ENCODE results near the gene ZNF140.
A peak's percentile ranks its signal among the peaks of the same experiment; 100 is the strongest.

The ZNF140 gene

DNA sequence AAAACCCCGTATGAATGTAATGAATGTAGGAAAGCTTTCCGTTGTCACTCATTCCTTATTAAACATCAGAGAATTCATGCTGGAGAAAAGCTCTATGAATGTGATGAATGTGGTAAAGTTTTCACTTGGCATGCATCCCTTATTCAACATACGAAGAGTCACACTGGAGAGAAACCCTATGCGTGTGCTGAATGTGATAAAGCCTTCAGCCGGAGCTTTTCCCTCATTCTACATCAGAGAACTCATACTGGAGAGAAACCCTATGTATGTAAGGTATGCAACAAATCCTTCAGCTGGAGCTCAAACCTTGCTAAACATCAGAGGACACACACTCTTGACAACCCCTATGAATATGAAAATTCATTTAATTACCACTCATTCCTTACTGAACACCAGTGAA, 25.5 kb downstream of the ZNF140 start:
- no peak overlapping the region for H3K27ac ChIP-seq
- TF ChIP-seq, protein P1, sequence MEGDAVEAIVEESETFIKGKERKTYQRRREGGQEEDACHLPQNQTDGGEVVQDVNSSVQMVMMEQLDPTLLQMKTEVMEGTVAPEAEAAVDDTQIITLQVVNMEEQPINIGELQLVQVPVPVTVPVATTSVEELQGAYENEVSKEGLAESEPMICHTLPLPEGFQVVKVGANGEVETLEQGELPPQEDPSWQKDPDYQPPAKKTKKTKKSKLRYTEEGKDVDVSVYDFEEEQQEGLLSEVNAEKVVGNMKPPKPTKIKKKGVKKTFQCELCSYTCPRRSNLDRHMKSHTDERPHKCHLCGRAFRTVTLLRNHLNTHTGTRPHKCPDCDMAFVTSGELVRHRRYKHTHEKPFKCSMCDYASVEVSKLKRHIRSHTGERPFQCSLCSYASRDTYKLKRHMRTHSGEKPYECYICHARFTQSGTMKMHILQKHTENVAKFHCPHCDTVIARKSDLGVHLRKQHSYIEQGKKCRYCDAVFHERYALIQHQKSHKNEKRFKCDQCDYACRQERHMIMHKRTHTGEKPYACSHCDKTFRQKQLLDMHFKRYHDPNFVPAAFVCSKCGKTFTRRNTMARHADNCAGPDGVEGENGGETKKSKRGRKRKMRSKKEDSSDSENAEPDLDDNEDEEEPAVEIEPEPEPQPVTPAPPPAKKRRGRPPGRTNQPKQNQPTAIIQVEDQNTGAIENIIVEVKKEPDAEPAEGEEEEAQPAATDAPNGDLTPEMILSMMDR (conservative IDR thresholded peaks at IDR 0.05): no peak

DNA sequence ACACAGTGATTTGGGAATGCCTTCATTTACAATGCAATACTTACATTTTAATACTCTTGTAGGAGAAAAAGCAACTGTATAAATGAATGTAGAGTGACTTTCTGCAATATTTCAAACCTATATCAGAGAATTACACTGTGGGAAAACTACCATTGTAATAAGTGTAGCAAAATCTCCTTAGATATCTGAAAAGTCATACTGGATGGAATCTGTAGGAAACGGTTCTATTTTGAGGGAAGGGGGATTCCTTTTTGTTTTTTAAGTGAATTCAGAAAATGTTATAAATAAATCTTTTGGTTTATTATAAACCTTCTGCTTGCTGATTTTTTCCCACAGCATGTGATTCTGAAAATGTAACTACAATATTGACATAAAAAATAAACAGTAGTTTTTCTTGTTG, 26.4 kb downstream of the ZNF140 start:
- TF ChIP-seq, protein P1 (conservative IDR thresholded peaks at IDR 0.05): no peak
- H3K27ac ChIP-seq: no peak overlapping the region

DNA sequence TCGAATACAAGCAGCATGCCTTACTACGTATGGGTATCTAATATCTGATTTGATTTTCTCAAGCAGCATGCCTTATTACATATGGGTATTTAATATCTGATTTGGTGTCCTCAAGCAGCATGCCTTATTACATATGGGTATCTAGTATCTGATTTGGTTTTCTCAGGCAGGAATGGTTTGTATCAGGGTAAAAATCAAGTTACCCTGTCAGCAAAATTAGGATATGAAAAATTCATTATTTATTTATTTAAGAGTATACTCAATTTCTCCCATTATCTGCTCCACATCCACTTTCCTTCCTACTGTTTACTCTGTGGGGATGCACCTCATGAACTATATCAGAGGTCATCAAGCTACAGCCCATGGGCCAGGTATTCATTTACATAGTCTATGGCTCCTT, 27.4 kb downstream of the ZNF140 start:
- H3K27ac ChIP-seq: no peak overlapping the region
- TF ChIP-seq, protein P1 (conservative IDR thresholded peaks at IDR 0.05): no peak

DNA sequence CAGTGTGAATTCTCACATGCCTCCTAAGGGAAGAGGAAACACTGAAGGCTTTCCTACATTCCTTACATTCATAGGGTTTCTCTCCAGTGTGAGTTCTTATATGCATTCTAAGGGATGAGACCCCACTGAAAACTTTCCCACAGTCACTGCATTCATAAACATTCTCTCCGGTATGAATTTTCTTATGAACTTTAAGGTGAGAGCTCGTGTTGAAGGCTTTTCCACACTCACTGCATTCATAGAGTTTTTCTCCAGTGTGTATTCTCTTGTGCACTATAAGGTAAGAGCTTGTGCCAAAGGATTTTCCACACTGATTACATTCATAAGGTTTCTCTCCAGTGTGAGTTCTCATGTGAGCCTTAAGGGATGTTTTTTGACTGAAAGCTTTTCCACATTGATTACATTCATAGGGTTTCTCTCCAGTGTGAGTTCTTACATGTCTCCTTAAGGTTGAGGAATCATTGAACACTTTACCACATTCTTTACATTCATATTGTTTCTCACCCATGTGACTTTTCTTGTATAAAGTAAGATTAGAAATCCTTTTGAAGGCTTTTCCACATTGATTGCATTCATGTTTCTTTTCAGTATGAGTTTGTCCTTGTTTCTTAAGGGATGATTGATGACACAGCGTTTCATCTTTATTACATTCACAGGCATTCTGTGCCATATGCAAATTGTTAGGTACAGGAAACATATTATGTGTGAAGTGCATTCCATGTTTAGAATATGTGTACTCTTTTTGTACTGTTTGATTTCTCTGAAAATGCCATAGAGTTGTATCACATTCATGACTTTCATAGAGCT, 39.9 kb downstream of the ZNF140 start:
- TF ChIP-seq, protein P1 (conservative IDR thresholded peaks at IDR 0.05): no peak

DNA sequence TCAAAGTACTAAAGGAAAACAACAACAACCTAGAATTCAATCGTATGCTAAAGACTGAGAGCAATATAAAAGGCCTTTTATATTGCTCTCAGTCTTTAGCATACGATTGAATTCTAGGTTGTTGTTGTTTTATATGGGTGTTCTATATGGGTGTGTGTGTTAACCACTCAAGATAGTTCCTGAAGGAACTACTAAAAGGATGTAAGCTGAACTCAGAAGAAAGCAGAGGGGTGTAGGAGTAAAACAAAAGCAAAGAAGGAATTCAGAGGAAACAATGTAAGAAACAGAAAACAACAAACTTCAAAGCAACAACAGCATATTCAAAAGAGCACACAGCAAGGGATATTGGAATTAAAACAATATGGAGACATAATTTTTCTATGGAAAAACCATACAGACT, 44.0 kb downstream of the ZNF140 start:
- H3K27ac ChIP-seq: no peak overlapping the region
- TF ChIP-seq, protein P1 (conservative IDR thresholded peaks at IDR 0.05): no peak

More for the DNA sequence above, 39.9 kb downstream of the ZNF140 start:
- no peak overlapping the region for H3K27ac ChIP-seq

DNA sequence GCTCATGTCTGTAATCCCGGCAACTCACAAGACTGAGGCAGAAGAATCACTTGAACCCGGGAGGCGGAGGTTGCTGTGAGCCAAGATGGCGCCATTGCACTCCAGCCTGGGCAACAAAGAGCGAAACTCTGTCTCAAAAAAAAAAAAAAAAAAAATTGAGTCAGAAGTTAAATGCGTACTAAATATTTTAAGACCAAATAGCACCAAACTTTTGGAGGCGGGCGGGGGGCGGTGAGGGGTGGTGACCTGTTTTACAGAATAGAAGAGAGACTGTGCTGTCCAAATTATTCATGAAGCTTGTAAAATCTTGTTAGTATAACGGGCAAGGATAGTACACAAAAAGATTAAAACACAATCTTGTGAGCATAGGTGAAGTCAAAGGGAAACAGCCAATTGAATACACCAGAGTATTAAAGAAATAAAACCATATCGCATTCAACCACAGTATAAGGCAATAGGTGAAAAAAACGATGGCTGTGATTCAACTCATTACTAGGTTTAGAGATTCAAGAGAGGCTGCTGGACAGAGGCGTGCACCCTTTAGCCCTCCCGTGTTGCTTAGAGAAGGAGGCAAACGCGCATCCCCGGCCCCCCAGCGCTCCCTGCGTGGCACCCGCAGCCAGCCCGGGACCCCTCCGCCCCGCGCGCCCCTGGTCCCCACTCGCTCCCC, 48.8 kb downstream of the ZNF140 start:
- H3K27ac ChIP-seq: peak overlapping the region; percentile 90
- TF ChIP-seq, protein P1 (conservative IDR thresholded peaks at IDR 0.05): no peak

DNA sequence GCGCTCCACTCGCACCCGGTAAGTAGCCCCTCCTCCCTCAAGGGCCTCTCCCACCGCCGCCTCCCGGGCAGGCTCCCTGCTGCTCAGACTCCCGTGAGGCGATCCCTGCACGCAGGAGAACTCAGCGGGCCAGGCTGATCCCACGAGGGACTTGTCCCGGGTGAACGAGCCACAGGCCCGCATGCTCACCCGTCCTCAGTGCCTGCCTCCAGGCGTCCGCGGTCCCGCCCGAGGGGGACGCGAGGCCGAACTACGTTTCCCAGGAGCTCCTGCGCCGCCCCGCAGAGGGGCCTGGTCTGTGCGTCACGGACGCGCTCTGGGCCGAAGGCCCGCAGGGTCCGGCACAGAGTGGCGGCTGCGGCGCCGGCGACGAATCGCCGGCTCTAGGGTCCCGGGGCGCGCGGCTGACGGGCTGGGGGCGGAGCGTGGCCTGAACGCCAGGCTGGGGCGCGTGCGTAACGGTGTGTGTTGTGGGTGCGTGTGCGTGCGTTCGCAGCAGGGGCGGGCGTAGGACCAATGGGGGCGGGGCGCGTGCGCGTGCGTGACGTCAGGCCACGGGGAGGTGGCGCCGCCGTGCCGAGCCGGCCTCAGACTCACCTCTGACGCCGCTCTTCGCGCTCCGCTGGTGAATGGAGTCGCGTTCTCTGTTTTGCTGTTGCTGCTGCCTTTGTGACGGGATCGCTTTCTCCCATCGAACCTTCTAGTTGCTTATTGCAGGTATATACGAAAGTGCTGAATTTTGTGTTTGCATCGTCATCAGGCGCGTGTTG, 49.5 kb downstream of the ZNF140 start, which contains the start of the genes ZNF10 and ZNF891:
TSS of gene ZNF10 (plus strand) at position 590 of the 770 bp plus-strand sequence. CDS start 13,866 bp downstream, outside the sequence.
TSS of gene ZNF891 (minus strand) at position 237 of the 770 bp plus-strand sequence. CDS start 8,356 bp downstream, outside the sequence.
- peak within 1 kb of the TSS; percentile 90 for H3K27ac ChIP-seq
- TF ChIP-seq, protein P1 (conservative IDR thresholded peaks at IDR 0.05): no peak

Measured in VCaP (cell line).